T-helper 9 cell (primary cell): ENCODE measurements around the gene RHOT1.
"Not testable (repeated sequence)": the region's sequence is repeated elsewhere in the genome, so short reads cannot be mapped to it uniquely, and the experiment has no call there.

Source experiments
- DNase-seq: peaks from one replicate; pipeline ENCODE4 v3.0.0-alpha.2; 2020

Gene RHOT1

GRCh38 chr17:32160526-32160925 lies 18.2 kb downstream of the RHOT1 start:
- DNase-seq = no peak

- DNase-seq = no peak
Observed at GRCh38 chr17:32161029-32161428, 18.7 kb downstream of the RHOT1 start.

GRCh38 chr17:32161506-32162365 lies 19.4 kb downstream of the RHOT1 start:
- no peak for DNase-seq

- no peak for DNase-seq
Observed at GRCh38 chr17:32174889-32175288, 32.6 kb downstream of the RHOT1 start.

- not testable (repeated sequence) for DNase-seq
Observed at GRCh38 chr17:32178679-32179078, 36.4 kb downstream of the RHOT1 start.

GRCh38 chr17:32179103-32179502 lies 36.8 kb downstream of the RHOT1 start:
- DNase-seq = not testable (repeated sequence)

- not testable (repeated sequence) for DNase-seq
Observed at GRCh38 chr17:32179526-32179925, 37.2 kb downstream of the RHOT1 start.

- not testable (repeated sequence) for DNase-seq
Observed at GRCh38 chr17:32180262-32180661, 38.0 kb downstream of the RHOT1 start.

- no peak for DNase-seq
Observed at GRCh38 chr17:32185875-32186274, 43.6 kb downstream of the RHOT1 start.

- DNase-seq = no peak
Observed at GRCh38 chr17:32187271-32187670, 45.0 kb downstream of the RHOT1 start.

- no peak for DNase-seq
Observed at GRCh38 chr17:32189343-32189742, 47.0 kb downstream of the RHOT1 start.

GRCh38 chr17:32191306-32191705 lies 49.0 kb downstream of the RHOT1 start:
- no peak for DNase-seq

GRCh38 chr17:32192379-32192778 lies 50.1 kb downstream of the RHOT1 start:
- DNase-seq = no peak

GRCh38 chr17:32197987-32198386 lies 55.7 kb downstream of the RHOT1 start:
- DNase-seq = no peak

GRCh38 chr17:32206861-32207260 lies 64.6 kb downstream of the RHOT1 start:
- no peak for DNase-seq

GRCh38 chr17:32208436-32208835 lies 66.1 kb downstream of the RHOT1 start:
- no peak for DNase-seq

- DNase-seq = no peak
Observed at GRCh38 chr17:32209608-32210007, 67.3 kb downstream of the RHOT1 start.

- no peak for DNase-seq
Observed at GRCh38 chr17:32211671-32212070, 69.4 kb downstream of the RHOT1 start.

GRCh38 chr17:32215696-32216095 lies 73.4 kb downstream of the RHOT1 start:
- DNase-seq = no peak

- DNase-seq = no peak
Observed at GRCh38 chr17:32222621-32223020, 80.3 kb downstream of the RHOT1 start.

GRCh38 chr17:32223703-32224102 lies 81.4 kb downstream of the RHOT1 start:
- DNase-seq = no peak

- DNase-seq = no peak
Observed at GRCh38 chr17:32226886-32227285, 84.6 kb downstream of the RHOT1 start.

- no peak for DNase-seq
Observed at GRCh38 chr17:32227910-32228309, 85.6 kb downstream of the RHOT1 start.

- no peak for DNase-seq
Observed at GRCh38 chr17:32235588-32235987, 93.3 kb downstream of the RHOT1 start.

GRCh38 chr17:32239456-32239855 lies 97.2 kb downstream of the RHOT1 start:
- no peak for DNase-seq
